ENCODE data around the gene DDIT4. TPM values are rescaled to one million over a fixed set of nuclear protein-coding genes. Genes with fewer than 3 reads are reported as not detected.

DDIT4 gene
- total and polyA plus RNA-seq, 4 donors: 55.9 to 126 (median 100) TPM

- ATAC-seq (ENCODE audit: low FRiP score) (no peak), DNase-seq (no peak)
- 96 to 98% methylated on average over 3 of the region's 3 CpGs for WGBS, 2 donors
- Histone ChIP-seq H3K4me3 (ENCODE audit: low read length in 2 of 2) (no peak overlapping the region), H3K4me1 (ENCODE audit: control insufficient read depth in 1 of 2, insufficient read depth in 2 of 2, low read length in 2 of 2) (peaks cover 0 to 2% of the 10 kb centered on the region in 2 donors), H3K36me3 (ENCODE audit: control insufficient read depth in 1 of 2, insufficient read depth in 2 of 2, low read length in 1 of 2) (no peaks in the 10 kb centered on the region), H3K9me3 (ENCODE audit: control insufficient read depth, low read length) (no peaks in the 10 kb centered on the region), H3K27ac (ENCODE audit: low read depth in 1 of 2, low read length in 2 of 2) (no peak overlapping the region), H3K27me3 (ENCODE audit: control insufficient read depth in 1 of 2, insufficient read depth in 2 of 2, low read length in 1 of 2) (no peaks in the 10 kb centered on the region)
- intact Hi-C loops (cut with DNase I): no loop called here
Measured at GRCh38 chr10:72322030-72322279, 48.2 kb downstream of the DDIT4 start.

DNA sequence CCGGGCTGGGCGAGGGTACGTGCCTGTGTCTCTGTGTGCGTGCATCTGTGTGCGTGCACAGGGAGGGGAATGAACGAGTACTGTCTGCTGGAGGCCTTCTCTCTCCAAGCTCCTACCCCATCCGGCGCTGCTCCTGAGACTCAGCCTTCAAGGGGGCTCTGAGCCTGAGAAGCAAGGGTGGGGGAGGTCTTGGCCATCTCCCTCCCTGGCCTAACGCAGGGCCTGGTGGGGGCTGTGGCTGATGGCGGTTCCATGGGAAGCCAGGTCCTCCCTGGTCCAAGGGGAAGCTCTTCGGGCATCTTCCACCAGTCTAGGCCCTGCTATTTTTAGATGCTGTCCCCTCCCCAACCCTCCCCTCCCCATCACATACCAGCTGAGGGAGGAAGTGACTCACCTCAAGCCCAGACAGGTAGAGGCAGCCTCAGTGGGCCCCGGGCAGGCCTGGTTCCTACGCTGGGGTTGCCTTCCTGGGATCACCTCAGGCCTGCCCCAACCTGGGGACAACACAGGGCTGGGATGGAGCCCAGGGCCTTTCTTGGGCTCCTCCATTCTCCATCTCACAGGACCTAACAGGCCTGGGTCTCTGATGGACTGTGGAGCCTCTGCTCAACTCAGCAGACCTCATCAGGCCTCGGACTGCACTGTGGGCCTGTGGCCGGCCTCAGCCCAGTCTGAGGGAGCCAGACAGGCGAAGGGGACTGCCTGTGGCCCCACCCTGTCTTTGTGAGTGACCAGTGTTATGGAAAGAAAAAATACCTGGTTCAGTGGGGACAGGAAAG lies 48.7 kb downstream of the DDIT4 start:
- 95% methylated on average over 16 of the region's 16 CpGs for WGBS, 2 donors
- ATAC-seq (ENCODE audit: low FRiP score) (no peak), DNase-seq (no peak)
- no peaks in the 10 kb centered on the region for H3K9me3 ChIP-seq (ENCODE audit: control insufficient read depth, low read length)
- no peaks in the 10 kb centered on the region for H3K36me3 ChIP-seq (ENCODE audit: control insufficient read depth in 1 of 2, insufficient read depth in 2 of 2, low read length in 1 of 2)
- peaks cover 0 to 2% of the 10 kb centered on the region in 2 donors for H3K4me1 ChIP-seq (ENCODE audit: control insufficient read depth in 1 of 2, insufficient read depth in 2 of 2, low read length in 2 of 2)
- H3K4me3 ChIP-seq (ENCODE audit: low read length in 2 of 2): no peak overlapping the region
- H3K27me3 ChIP-seq (ENCODE audit: control insufficient read depth in 1 of 2, insufficient read depth in 2 of 2, low read length in 1 of 2): no peaks in the 10 kb centered on the region
- H3K27ac ChIP-seq (ENCODE audit: low read depth in 1 of 2, low read length in 2 of 2): no peak overlapping the region
- intact Hi-C loops (cut with DNase I): no loop called here

DNA sequence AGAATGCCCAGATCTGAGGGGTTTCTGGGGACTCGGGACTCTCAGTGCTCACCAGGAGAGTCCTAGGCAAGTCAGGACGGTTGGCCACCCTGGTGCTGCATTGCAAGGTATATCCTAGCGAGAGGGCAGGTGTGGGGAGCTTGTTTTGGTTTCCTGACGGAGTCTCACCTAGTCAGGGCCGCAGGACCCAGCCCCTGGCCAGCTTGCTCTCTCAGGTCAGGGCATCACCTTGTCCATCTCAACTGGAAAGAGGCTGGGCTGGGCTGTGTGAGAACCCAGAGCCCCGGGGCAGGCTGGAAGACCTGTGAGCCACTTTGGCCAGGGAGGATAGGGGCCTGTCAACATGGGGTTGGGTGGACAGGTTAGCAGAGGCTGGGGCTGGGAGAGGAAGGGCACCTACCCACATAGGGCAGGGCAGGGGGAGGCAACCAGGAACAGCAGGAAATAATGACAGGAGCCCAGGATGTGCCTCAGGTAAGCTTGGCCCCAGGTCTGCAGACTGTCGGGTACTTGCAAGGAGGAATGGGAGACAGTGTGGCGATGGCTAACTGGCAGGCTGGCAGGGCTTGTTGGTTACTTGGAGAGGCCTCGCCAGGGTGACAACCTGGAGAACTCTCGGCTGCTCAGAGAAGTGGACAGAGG lies 49.5 kb downstream of the DDIT4 start:
- Histone ChIP-seq H3K27me3 (ENCODE audit: control insufficient read depth in 1 of 2, insufficient read depth in 2 of 2, low read length in 1 of 2) (no peaks in the 10 kb centered on the region), H3K4me3 (ENCODE audit: low read length in 2 of 2) (no peak overlapping the region), H3K9me3 (ENCODE audit: control insufficient read depth, low read length) (no peaks in the 10 kb centered on the region), H3K36me3 (ENCODE audit: control insufficient read depth in 1 of 2, insufficient read depth in 2 of 2, low read length in 1 of 2) (no peaks in the 10 kb centered on the region), H3K27ac (ENCODE audit: low read depth in 1 of 2, low read length in 2 of 2) (no peak overlapping the region), H3K4me1 (ENCODE audit: control insufficient read depth in 1 of 2, insufficient read depth in 2 of 2, low read length in 2 of 2) (peaks cover 0 to 2% of the 10 kb centered on the region in 2 donors)
- WGBS, 2 donors: 96 to 98% methylated on average over 10 of the region's 10 CpGs
- intact Hi-C loops (cut with DNase I): no loop called here
- DNase-seq (no peak), ATAC-seq (ENCODE audit: low FRiP score) (no peak)

DNA sequence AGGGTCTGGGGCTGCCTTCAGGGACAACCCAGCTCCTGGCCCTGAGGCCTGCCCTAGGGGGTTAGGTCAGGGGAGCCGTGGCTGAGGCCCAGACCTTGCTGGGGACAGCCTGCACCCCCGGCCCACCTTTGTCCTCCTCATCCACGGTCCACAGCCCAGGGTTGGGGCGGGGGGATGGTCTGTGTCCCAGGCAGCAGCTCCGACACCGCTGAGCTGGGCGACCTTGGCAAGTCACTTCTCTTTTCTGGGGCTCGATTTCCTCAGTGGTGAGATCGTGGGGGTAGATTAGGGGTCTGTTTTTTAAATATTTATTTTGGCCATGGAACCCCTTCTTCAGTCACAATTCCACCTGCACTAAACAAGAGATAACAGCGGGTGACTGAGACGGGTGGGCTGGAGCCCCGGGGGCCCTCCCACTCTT lies 50.1 kb downstream of the DDIT4 start:
- 84 to 86% methylated on average over 12 of the region's 12 CpGs for WGBS, 2 donors
- intact Hi-C loops (cut with DNase I): no loop called here
- H3K9me3 ChIP-seq (ENCODE audit: control insufficient read depth, low read length): no peaks in the 10 kb centered on the region
- H3K27me3 ChIP-seq (ENCODE audit: control insufficient read depth in 1 of 2, insufficient read depth in 2 of 2, low read length in 1 of 2): no peaks in the 10 kb centered on the region
- no peak overlapping the region for H3K4me3 ChIP-seq (ENCODE audit: low read length in 2 of 2)
- DNase-seq: no peak
- no peak for ATAC-seq (ENCODE audit: low FRiP score)
- H3K36me3 ChIP-seq (ENCODE audit: control insufficient read depth in 1 of 2, insufficient read depth in 2 of 2, low read length in 1 of 2): no peaks in the 10 kb centered on the region
- peaks cover 0 to 2% of the 10 kb centered on the region in 2 donors for H3K4me1 ChIP-seq (ENCODE audit: control insufficient read depth in 1 of 2, insufficient read depth in 2 of 2, low read length in 2 of 2)
- no peak overlapping the region for H3K27ac ChIP-seq (ENCODE audit: low read depth in 1 of 2, low read length in 2 of 2)

Other genes starting within 250 kb of the DDIT4 start
- gene SPOCK2, start 185.4 kb upstream of the DDIT4 start, total RNA-seq: 1 to 10 TPM; 4.5 to 7.3 TPM
- gene SPOCK2, start 185.4 kb upstream of the DDIT4 start, polyA plus RNA-seq: 1 to 10 TPM; 1.8 to 1.9 TPM
- gene ANAPC16, start 57.9 kb upstream of the DDIT4 start, total RNA-seq: 10 to 100 TPM; 70.7 to 75.7 TPM
- 100 to 1,000 TPM; 165 to 281 TPM for gene ANAPC16, start 57.9 kb upstream of the DDIT4 start, polyA plus RNA-seq
- gene ASCC1, start 57.6 kb upstream of the DDIT4 start, total RNA-seq: 10 to 100 TPM; 23.3 to 32.3 TPM
- 10 to 100 TPM; 19.7 to 22.3 TPM for gene ASCC1, start 57.6 kb upstream of the DDIT4 start, polyA plus RNA-seq
- 10 to 100 TPM; 33.1 to 34.7 TPM for gene DNAJB12, start 81.0 kb downstream of the DDIT4 start, total RNA-seq
- gene DNAJB12, start 81.0 kb downstream of the DDIT4 start, polyA plus RNA-seq: 10 to 100 TPM; 12.0 to 30.3 TPM